HTERT RPE-1 (cell line): ENCODE data around the gene HTT-AS.

ENCODE experiments used
- in situ Hi-C: fragments of 300-500 bp; cut with MboI; formaldehyde crosslinking; loops from 4 replicates; pipeline ENCODE4 v1.14.3; 2020; ENCODE audit warnings: low sequenced_read_pairs

Gene HTT-AS

DNA sequence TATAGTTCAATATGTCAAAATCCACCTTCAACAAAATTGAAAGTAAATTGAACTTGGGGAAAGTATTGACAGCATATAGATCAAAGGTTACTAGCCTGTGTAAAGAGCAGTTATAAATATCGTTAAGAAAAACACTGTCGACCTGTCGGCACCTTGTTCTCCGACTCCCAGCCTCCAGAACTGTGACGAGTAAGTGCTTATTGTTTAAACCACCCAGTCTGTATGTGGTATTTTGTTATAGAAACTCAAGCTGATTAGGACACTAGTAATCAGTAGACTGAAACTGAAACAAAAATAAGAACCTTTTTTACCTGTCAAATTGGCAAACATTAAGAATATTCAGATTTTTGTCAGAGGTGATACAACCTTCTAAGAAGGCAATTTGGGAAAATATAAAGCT is 17.1 kb upstream of the HTT-AS start:
- in situ Hi-C loops = no loop called here

DNA sequence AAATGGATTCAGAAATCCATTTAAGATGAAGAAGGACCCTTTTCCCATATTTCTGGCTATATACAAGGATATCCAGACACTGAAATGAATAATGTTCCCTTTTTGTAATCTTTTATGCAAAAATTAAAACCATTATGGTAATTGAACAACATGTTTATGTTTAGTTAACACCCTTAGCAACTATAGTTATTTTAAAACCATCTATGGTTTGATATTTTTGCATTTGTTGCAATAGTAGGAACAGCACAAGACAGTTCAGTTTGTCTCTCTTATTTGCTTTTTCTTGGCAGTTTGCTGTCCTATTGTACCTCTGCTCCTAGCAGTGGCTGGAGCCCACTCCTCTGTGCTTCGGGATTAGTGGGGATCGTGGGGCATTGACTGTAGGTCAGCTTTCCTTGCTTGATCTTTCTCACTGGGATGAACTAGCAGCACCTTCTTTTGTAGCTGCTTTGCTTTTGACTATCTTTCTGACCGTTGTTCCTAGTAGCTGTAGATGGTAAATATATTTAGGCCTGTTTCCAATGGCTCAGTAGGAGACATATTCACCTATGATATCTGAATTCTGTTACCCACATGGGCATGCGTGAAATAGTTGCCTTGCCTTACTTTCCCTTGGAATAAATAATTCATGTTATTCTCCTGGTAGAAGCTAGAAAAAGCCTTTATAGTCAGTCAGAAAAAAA is 12.9 kb upstream of the HTT-AS start:
- in situ Hi-C loops = no loop called here

DNA sequence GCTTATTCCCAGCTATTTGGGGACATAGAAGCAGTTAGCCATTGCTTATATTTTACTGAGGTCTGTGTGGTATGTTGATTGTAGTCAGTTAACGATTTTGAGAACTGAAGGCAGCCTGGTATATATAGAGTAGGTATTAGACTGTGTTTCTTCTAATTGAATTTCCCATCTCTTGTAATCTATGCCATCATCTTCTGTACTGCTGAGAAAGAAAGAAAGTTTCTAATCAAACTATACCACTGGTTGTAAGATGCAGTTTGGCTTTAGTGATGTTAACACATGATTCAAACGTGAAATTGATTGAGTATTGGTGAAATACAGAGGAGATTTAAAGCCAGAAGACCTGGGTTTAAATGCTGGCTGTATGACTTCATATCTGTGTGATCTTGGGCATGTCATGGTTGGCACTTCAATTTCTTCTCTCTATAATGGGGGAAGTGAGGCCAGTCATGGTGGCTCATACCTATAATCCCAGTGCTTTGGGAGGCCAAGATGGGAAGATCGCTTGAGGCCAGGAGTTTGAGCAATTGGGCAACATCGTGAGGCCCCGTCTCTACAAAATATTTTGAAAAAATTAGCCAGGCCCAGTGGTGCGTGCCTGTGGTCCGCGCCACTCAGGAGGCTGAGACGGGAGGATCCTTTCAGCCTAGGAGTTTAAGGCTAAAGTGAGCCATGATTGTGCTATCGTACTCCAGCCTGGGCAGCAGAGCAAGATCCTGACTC is 11.8 kb upstream of the HTT-AS start:
- in situ Hi-C loops = no loop called here

DNA sequence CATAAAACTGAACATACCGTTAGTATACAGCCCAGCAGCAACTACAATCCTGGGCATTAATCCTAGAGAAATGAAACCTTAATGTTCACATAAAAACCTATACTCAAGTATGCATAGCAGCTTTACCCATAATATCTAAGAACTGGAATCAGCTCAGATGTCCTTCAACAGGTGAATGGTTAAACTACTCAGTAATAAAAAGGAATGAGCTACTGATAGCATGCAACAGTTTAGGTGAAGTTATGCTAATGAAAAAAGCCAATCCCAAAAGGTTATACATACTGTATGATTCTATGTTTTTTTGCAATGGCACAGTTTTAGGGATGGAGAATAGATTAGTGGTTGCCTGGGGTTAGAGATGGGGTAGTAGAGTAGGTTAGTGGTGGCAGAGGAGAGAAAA is 9.4 kb upstream of the HTT-AS start:
- in situ Hi-C loops = no loop called here

DNA sequence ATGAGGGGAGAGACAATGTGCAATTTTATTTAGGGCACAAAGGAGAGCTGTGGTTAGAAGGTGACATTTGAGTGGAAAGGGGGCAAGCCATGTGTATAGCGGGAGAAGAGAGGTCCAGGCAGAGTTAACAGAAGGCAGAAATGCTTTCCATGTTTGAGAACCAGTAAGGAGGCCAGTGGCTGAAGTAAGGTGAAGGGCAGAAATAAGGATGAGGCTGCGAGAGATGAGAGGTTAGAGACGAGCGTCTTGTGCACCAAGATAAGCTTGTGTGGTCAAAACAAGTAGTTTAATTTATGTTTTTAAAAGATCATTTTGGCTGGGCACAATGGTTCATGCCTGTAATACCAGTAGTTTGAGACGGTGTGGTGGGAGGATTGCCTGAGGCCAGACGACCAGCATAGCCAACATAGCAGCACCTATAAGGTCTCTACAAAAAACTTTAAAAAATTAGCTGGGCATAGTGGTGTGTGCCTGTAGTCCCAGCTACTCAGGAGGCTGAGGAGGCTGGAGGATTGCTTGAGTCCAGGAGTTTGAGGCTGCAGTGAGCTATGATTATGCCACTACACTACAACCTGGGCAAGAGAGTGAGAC is 8.7 kb upstream of the HTT-AS start:
- in situ Hi-C loops = no loop called here

DNA sequence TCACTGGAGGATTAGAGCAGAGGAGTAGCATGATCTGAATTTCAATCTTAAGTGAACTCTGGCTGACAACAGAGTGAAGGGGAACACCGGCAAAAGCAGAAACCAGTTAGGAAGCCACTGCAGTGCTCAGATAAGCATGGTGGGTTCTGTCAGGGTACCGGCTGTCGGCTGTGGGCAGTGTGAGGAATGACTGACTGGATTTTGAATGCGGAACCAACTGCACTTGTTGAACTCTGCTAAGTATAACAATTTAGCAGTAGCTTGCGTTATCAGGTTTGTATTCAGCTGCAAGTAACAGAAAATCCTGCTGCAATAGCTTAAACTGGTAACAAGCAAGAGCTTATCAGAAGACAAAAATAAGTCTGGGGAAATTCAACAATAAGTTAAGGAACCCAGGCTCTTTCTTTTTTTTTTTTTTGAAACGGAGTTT is 5.4 kb upstream of the HTT-AS start:
- in situ Hi-C loops = no loop called here

DNA sequence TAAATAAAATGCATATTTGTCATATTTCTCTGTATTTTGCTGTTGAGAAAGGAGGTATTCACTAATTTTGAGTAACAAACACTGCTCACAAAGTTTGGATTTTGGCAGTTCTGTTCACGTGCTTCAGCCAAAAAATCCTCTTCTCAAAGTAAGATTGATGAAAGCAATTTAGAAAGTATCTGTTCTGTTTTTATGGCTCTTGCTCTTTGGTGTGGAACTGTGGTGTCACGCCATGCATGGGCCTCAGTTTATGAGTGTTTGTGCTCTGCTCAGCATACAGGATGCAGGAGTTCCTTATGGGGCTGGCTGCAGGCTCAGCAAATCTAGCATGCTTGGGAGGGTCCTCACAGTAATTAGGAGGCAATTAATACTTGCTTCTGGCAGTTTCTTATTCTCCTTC is 3.5 kb upstream of the HTT-AS start:
- in situ Hi-C loops = no loop called here

DNA sequence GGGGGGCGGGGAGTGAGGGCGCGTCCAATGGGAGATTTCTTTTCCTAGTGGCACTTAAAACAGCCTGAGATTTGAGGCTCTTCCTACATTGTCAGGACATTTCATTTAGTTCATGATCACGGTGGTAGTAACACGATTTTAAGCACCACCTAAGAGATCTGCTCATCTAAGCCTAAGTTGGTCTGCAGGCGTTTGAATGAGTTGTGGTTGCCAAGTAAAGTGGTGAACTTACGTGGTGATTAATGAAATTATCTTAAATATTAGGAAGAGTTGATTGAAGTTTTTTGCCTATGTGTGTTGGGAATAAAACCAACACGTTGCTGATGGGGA is 1.3 kb upstream of the HTT-AS start:
- in situ Hi-C loops = no loop called here

DNA sequence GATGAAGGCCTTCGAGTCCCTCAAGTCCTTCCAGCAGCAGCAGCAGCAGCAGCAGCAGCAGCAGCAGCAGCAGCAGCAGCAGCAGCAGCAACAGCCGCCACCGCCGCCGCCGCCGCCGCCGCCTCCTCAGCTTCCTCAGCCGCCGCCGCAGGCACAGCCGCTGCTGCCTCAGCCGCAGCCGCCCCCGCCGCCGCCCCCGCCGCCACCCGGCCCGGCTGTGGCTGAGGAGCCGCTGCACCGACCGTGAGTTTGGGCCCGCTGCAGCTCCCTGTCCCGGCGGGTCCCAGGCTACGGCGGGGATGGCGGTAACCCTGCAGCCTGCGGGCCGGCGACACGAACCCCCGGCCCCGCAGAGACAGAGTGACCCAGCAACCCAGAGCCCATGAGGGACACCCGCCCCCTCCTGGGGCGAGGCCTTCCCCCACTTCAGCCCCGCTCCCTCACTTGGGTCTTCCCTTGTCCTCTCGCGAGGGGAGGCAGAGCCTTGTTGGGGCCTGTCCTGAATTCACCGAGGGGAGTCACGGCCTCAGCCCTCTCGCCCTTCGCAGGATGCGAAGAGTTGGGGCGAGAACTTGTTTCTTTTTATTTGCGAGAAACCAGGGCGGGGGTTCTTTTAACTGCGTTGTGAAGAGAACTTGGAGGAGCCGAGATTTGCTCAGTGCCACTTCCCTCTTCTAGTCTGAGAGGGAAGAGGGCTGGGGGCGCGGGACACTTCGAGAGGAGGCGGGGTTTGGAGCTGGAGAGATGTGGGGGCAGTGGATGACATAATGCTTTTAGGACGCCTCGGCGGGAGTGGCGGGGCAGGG is 711 bp upstream of the HTT-AS start:
- in situ Hi-C loops = no loop called here

DNA sequence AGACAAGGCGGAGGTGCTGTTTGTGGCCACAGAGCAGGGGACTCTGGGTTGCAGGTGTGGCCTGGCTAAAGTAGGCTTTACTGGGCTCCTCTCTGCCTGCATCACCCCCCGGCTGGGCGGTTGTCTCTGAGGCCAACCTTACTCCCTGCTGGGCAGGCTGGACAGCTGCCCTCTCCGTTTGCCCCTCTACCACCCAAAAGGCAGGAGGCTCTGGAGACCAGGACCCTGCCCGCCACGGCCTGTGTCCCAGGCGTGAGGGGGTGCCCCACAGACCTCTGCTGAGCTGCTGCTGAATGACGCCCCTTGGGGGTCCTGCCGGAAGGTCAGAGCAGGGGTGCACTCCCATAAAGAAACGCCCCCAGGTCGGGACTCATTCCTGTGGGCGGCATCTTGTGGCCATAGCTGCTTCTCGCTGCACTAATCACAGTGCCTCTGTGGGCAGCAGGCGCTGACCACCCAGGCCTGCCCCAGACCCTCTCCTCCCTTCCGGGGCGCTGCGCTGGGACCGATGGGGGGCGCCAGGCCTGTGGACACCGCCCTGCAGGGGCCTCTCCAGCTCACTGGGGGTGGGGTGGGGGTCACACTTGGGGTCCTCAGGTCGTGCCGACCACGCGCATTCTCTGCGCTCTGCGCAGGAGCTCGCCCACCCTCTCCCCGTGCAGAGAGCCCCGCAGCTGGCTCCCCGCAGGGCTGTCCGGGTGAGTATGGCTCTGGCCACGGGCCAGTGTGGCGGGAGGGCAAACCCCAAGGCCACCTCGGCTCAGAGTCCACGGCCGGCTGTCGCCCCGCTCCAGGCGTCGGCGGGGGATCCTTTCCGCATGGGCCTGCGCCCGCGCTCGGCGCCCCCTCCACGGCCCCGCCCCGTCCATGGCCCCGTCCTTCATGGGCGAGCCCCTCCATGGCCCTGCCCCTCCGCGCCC is 920 bp downstream of the HTT-AS start:
- in situ Hi-C loops = no loop called here

DNA sequence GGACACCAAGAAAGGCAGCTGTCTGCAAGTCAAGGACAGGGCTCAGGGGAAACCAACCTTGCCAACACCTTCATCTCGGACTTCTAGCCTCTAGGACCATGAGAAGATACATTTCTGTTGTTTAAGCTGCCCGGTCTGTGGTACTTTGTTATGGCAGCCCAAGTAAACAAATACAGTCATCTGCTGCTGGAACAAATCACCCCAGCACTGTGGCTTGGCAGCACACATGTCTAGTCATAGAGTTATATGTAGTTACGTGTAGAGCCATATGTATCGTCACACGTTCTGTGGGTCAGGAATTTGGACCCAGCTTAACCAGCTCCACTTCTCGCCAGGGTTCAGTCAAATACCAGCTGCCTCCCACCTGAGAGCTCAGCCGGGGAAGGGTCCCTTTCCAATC is 2.5 kb downstream of the HTT-AS start:
- in situ Hi-C loops = no loop called here

DNA sequence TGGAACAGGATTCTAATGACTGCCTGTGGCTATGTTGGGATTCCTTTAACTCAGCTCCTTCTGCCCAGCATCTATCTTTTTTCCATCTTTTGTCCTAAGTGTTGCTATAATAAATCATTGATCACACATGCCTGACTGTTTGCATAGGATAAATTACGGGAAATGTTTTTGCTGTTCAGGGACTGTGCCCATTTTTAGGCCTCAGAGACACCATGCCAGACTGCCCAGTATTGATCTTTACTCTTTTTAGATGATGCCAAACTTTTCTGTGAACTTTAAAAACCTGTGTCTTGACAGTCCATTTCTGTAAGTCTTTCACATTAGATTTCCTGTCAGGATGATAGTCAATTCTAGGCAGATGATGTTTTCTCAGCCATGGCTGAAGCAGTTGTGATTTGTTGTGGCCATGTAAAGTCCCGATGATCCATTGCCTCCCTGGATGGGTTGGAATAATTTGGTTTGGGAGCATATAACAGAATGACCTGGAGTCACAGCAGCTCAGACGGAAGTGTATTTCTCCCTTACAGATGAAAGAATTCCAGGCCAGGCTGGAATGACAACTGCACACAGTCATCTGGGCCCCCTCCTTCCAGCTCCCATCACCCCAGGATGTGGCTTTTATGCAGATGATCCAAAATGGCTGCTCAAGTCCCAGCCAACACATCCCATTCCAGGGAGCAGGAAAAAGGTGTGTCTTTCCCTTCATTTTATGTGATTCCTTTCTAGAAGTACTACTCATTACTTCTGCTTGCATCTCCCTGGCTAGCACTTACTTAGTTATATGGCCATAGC is 3.4 kb downstream of the HTT-AS start:
- in situ Hi-C loops = no loop called here

DNA sequence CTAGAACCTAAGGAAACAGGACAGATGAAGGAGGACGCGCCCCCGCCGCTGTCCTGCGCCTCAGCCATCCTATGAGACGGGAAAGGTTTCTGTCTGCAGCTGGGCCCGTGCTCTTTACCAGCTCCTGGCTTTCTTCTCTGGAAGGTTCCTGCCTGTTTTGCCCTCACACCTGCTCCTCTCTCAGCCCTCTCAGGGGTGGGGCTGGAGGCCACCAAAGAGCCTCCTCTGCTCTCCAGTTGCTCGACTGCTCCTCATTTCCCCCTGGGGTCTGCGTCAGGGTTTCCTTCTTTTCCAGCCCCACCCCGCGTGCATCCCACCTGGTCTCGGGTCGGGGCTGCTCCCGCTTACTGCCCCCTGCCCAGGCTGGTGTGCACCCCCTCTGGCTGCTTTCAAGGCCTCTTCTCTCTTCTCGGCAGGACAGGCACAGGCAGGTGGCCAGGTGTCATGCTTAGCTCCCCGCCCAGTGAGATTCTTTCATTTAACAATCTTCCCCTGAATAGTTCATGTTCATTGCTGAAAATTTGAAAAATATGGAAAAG is 4.6 kb downstream of the HTT-AS start:
- in situ Hi-C loops = no loop called here

DNA sequence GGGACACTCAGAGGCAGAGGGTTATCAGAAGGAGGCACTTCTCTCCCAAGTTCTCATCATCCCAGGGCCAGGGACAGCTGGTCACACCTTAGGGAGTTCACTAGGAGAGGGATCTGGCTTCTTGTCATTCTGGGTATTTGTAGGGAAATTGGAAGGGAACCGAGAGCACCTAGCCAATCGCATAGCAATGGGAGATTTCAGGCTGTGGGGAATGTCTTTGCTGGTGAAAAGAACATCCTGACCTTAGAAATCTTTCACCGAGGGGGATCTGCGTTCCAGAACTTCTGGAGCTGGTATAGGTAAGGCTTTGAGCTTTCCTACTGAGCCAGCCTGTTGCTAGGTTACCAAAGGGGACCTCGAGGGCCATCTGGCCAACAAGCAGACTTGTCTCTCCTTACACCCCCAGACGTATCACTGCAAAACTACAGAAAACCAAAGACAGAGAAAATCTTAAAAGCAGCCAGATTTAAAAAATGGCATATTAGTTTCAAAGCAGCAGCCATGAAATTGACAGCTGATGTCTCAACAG is 6.8 kb downstream of the HTT-AS start:
- in situ Hi-C loops = no loop called here

DNA sequence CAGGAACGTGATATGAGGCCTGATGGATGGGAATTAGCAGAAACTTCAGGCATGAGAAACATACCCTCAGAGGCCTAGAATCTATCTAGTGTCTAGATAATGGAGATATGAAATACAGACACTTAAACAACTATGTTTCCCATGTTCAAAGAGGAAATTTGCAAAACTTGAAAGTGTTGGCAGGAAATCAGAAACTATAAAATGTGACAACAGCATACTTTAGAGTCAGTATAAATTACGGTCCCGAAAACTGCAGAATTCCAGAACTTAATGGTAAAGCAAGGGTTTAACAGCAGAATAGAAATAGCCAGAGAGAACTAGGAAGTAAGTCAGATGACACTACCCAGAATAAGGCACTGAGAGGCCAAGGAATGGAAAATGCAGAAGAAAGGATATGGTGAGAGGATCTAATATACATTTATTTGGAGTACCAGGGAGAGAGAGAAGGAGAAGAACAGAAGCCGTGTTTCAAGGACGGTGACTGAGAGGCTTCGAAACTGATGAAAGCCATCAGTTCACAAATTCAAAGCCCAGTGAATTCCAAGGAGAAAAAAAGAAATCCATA is 7.4 kb downstream of the HTT-AS start:
- in situ Hi-C loops = no loop called here

DNA sequence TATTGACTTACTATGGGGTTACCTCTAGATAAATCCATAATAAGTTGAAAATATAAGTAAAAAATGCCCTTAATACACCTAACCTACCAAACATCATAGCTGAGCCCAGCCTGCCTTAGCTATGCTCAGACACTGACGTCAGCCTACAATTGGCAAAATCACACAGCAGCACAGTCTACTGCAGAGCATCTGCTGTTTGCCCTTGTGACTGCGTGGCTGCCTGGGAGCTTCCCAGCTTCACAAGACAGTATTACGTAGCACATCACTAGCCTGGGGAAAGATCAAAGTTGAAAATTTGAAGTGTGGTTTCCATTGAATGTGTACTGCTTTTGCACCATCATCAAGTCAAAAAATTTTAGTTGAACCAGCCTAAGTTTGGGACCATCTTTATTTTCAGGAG is 8.8 kb downstream of the HTT-AS start:
- in situ Hi-C loops = no loop called here

DNA sequence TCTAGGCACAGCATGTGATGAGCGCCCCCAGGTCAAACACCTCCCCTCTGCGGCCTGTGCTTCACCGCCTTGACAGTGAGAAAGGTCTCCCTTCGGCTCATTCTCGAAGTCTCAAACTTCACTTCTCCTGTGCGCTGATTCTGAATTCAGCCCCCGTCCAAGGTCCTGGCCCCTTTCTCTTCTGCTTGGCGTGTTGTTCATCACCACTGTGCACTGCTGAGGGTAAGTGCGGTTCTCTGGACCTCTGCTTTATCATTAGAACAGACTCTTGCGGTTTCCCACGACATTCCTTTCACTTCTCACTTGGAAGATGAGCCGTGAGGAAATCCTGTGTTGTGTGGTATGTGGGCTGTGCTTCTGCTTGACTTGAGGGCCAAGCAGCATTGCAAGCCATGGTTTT is 11.9 kb downstream of the HTT-AS start:
- in situ Hi-C loops = no loop called here

DNA sequence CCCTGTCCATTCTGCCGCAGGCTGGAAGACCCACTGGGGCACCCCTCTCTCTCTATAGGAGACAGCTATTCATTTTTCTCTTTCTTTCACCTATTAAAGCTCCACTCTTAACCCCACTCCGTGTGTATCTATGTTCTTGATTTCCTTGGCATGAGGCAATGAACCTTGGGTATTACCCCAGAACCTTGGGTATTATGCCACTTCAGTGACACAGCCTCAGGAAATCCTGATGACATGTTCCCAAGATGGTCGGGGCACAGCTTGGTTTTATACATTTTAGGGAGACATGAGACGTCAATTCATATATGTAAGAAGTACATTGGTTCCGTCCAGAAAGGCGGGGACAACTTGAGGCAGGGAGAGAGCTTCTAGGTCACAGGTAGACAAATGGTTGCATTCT is 13.4 kb downstream of the HTT-AS start:
- in situ Hi-C loops = no loop called here

DNA sequence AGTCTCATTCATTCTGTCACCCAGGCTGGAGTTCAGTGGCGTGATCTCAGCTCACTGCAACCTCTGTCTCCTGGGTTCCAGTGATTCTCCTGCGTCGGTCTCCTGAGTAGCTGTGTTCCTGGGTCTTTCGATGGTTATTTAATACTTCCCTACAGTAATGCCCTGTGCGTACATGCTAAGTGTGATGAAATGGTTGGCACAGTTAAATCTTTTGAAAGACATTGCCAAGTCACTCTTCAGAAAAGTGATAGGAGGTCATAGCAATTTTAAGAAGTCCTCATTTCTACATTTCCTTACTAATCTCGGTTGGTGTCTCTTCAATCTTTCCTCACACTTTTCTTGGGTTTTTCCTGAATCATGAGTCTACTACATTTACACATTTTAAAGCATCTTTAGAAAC is 14.4 kb downstream of the HTT-AS start:
- in situ Hi-C loops = no loop called here
